Ovary (tissue), 9 donors: Measurements from ENCODE around the gene ALDH3A1. TPM values are rescaled to one million over a fixed set of nuclear protein-coding genes. Genes with fewer than 3 reads are reported as not detected.

Source experiments
- DNase-seq, 5 donors: peaks; one replicate each; pipeline ENCODE4 v3.0.0-alpha.2; 2019 to 2020
- H3K27ac ChIP-seq, 2 donors: fragments of 200-600 bp; one replicate each; pipeline versions ENCODE4 v1.5.1 to v1.8.0; 2019 to 2022
- H3K27me3 ChIP-seq: fragments of 200-600 bp; one replicate; pipeline ENCODE4 v1.8.0; 2022
- H3K36me3 ChIP-seq: fragments of 200-600 bp; sonication (generic); one replicate; pipeline ENCODE4 v1.5.1; 2019
- H3K4me1 ChIP-seq: one replicate; pipeline ENCODE4 v1.8.1; 2013; ENCODE audit warnings: mild to moderate bottlenecking, moderate library complexity; ENCODE audit not compliant: insufficient read depth
- H3K4me3 ChIP-seq: fragments of 200-600 bp; sonication (generic); one replicate; pipeline ENCODE4 v1.5.1; 2017
- H3K9me3 ChIP-seq, 2 donors: fragments of 200-600 bp in 1 of 2; sonication (generic) in 1 of 2; one replicate each; pipeline versions ENCODE4 v1.5.1 to v1.8.1; 2013 to 2019; ENCODE audit warnings: mild to moderate bottlenecking in 1 of 2, moderate library complexity in 1 of 2
- CTCF ChIP-seq, 3 donors: fragments of 450-650 bp in 2 of 3; fragments of 200-600 bp in 1 of 3; IDR thresholded peaks; one replicate each; pipeline versions ENCODE4 v1.5.1 to v1.8.0; 2016 to 2022; ENCODE audit warnings: antibody characterized with exemption in 3 of 3, mild to moderate bottlenecking in 1 of 3
- EP300 ChIP-seq: sonication (generic); formaldehyde crosslinking; IDR thresholded peaks from one replicate; pipeline ENCODE4 v1.6.1; 2017; ENCODE audit warnings: antibody characterized with exemption
- POLR2A ChIP-seq: fragments of 450-650 bp; IDR thresholded peaks from one replicate; pipeline ENCODE4 v1.6.1; 2017; ENCODE audit warnings: antibody characterized with exemption, mild to moderate bottlenecking, moderate library complexity
- WGBS, 3 donors: extraction: QIAGEN DNeasy Blood & Tissue Kit in 1 of 3; methylation state at CpG; one replicate each; pipeline versions ENCODE4 v1.1.5 to v1.1.7; 2013 to 2017; 5-methylcytosine and 5-hydroxymethylcytosine counted together
- intact Hi-C, 4 donors: fragments of 100-400 bp; cut with DNase I; formaldehyde crosslinking; loops; one replicate each; pipeline versions ENCODE4 v1.11.0 to v1.15.1; 2022 to 2023
- polyA plus RNA-seq, 2 donors: library from polyadenylated mRNA; stranded (reverse); fragments of 200-250 nt in 1 of 2; fragments of 350-450 nt in 1 of 2; fragmentation: Illumina TruSeq in 1 of 2; extraction: RNeasy Lipid Tissue Mini Kit (QIAGEN cat#74804) in 1 of 2; gene quantifications; one replicate each; pipeline ENCODE4 v1.2.3, GENCODE V29; 2013 to 2014
- total RNA-seq, 7 donors: library from RNA; depleted of rRNA in 2 of 7; stranded (reverse); fragments of >200 nt in 2 of 7; fragmentation: NEBNext Ultra II Directional in 3 of 7; extraction: Animal tissue kit (Norgen Biotek cat#: 25700) in 3 of 7; gene quantifications; one replicate each; pipeline versions ENCODE4 v1.1.0 to v1.2.4, GENCODE V29; 2016 to 2023
- donor health status: DM: no; HTN: no; CAD: no; lungs with moderate emphysema.
- donor health status: DM: no; HTN: no; CAD: no.
- donor health status: Bipolar disorder and iron deficiency.
- donor health status: DM: yes; HTN: yes; CAD: no.
- donor health status: DM: no; HTN: no; CAD: no.
- donor health status: DM: yes; HTN: yes; CAD: no.

The ALDH3A1 gene
- total and polyA plus RNA-seq, 9 donors = 0.17 to 12.8 (median 0.87) TPM; not detected in 3

GRCh38 chr17:19729900-19730299 is 18.2 kb downstream of the ALDH3A1 start:
- Histone ChIP-seq H3K9me3 (no peaks in the 10 kb centered on the region), H3K36me3 (no peaks in the 10 kb centered on the region), H3K27me3 (no peaks in the 10 kb centered on the region), H3K4me3 (no peak overlapping the region), H3K4me1 (peaks cover 16% of the 10 kb centered on the region), H3K27ac (no peak overlapping the region)
- intact Hi-C loops = loop anchor here in 1 of 4 donors (10.0 kb wide), 1 partner anchor 65 kb away; no protein-coding TSS in a partner anchor
- TF ChIP-seq POLR2A (no peak), EP300 (no peak), CTCF (IDR thresholded peaks at IDR 0.05) (no peak)
- DNase-seq = no peak
- WGBS, 3 donors = 77 to 98% (median 98%) methylated on average over 6 of the region's 6 CpGs

DNA sequence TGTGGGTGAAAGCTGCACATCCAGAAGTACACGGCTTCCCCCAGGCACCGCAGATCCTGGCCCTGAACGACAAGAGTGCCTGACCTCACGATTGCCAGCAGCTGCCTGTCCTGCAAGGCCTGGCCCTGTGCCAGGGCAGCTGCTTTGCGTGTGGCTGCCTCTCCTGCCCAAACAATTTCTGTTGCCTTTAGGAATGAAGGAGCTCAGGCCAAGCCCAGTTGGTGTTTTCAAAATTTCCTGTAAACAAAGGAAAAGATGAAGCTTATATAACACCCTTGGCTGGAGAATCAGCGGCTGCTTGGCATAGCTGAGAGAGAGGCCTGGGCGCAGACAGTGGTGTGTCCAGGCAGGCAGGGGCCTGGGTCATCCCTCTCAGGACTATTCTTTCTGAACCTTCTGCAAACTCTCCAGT is 20.0 kb downstream of the ALDH3A1 start:
- no peaks in the 10 kb centered on the region for H3K9me3 ChIP-seq
- peaks cover 22% of the 10 kb centered on the region for H3K4me1 ChIP-seq
- peak; percentile 81 to 94 (median 88) for DNase-seq
- H3K27me3 ChIP-seq = no peaks in the 10 kb centered on the region
- WGBS, 3 donors = 3 to 5% (median 4%) methylated on average over 7 of the region's 7 CpGs
- H3K36me3 ChIP-seq = no peaks in the 10 kb centered on the region
- intact Hi-C loops = loop anchor here in 1 of 4 donors (10.0 kb wide), 1 partner anchor 63 kb away; no protein-coding TSS in a partner anchor
- peak; percentile 31 for TF ChIP-seq EP300
- no peak for TF ChIP-seq CTCF (IDR thresholded peaks at IDR 0.05)
- H3K4me3 ChIP-seq = no peak overlapping the region
- peak overlapping the region; percentile 78 to 93 for H3K27ac ChIP-seq

GRCh38 chr17:19727501-19728078 is 20.5 kb downstream of the ALDH3A1 start:
- H3K27ac ChIP-seq = peak overlapping the region; percentile 78 to 93
- H3K4me1 ChIP-seq = peaks cover 22% of the 10 kb centered on the region
- H3K27me3 ChIP-seq = no peaks in the 10 kb centered on the region
- H3K36me3 ChIP-seq = no peaks in the 10 kb centered on the region
- no peaks in the 10 kb centered on the region for H3K9me3 ChIP-seq
- H3K4me3 ChIP-seq = no peak overlapping the region
- TF ChIP-seq EP300 (peak; percentile 75), CTCF (IDR thresholded peaks at IDR 0.05) (no peak), POLR2A (no peak)
- peak; percentile 60 to 83 (median 71) for DNase-seq
- intact Hi-C loops = loop anchor here in 1 of 4 donors (10.0 kb wide), 1 partner anchor 63 kb away; no protein-coding TSS in a partner anchor
- WGBS, 3 donors = 37 to 53% (median 44%) methylated on average over 4 of the region's 4 CpGs

GRCh38 chr17:19726631-19727376 is 21.3 kb downstream of the ALDH3A1 start:
- intact Hi-C loops = loop anchor here in 1 of 4 donors (10.0 kb wide), 1 partner anchor 62 kb away; no protein-coding TSS in a partner anchor
- TF ChIP-seq EP300 (no peak), POLR2A (no peak), CTCF (IDR thresholded peaks at IDR 0.05) (no peak)
- H3K4me3 ChIP-seq = no peak overlapping the region
- no peak for DNase-seq
- peaks cover 22% of the 10 kb centered on the region for H3K4me1 ChIP-seq
- no peaks in the 10 kb centered on the region for H3K9me3 ChIP-seq
- no peaks in the 10 kb centered on the region for H3K27me3 ChIP-seq
- peak overlapping the region; percentile 78 to 93 for H3K27ac ChIP-seq
- H3K36me3 ChIP-seq = no peaks in the 10 kb centered on the region
- 40 to 47% (median 43%) methylated on average over 7 of the region's 7 CpGs for WGBS, 3 donors
